ENCODE measurements around the gene SIRT3. TPM values are rescaled to one million over a fixed set of nuclear protein-coding genes. Genes with fewer than 3 reads are reported as not detected.

Gene SIRT3
- total RNA-seq, 1 experiment from 2014 or later: 13.8 TPM

GRCh38 chr11:217704-218103 lies 18.4 kb downstream of the SIRT3 start:
- H3K36me3 ChIP-seq (ENCODE audit: low read depth, low read length): peaks cover 14% of the 10 kb centered on the region
- CTCF ChIA-PET: no interaction called here
- intact Hi-C loops (cut with micrococcal nuclease): no loop called here

DNA sequence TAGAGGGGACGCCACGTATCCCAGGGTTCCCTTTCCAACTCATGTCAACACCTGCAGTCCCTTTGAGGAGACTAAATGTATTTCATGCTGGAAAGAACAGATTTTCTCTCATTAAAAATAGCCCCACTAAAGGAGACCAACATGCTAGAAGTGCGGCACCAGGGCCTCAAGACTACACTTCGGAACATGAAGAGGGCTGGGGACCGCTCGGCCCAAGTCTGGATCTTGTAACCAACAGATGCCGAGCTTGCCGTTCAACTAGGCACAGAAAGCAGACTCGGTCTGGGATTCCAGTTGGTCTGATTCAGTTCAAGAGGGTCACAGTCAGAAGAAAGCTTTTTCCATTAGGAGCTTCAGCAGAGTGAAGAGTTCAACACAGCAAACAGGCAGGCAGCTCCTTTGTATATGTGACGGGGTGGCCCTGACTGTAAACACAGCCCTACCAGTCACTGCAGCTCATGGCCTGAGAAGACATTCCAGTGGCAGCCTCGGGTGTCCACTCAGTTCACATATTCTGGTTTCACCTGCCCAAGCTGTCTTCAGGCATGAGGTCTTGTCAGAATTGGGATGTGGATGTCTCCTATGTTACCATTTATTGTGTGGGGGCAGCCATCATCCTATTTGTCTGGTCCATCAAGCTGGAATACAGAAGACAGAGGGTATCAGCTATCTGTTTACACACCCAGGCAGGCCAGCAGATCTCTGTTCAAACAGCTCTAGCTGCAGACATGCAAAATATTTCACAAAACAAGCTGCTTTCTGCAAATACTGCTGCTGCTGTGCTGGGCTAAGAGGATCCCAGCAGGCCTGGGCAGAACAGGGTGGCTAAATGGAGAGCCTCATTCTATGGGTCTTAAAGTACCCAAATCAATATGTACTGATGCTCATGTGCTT lies 19.8 kb downstream of the SIRT3 start:
- CTCF ChIA-PET: interaction anchor here (0.6 kb wide), 1 partner anchor 9 kb away, joined by 3 read pairs; the partner anchor contains the start of genes BET1L and RIC8A
- 0 out of 2 replicates have a peak, but pooled peaks have one; percentile 10 for ATAC-seq
- Histone ChIP-seq H3K9ac (ENCODE audit: low read length) (no peak overlapping the region), H3K4me1 (ENCODE audit: insufficient read depth, low read length) (no peaks in the 10 kb centered on the region), H4K20me1 (ENCODE audit: low read length) (no peaks in the 10 kb centered on the region), H2AFZ (ENCODE audit: low read length) (no peak overlapping the region), H3K4me3 (ENCODE audit: low read length) (no peak overlapping the region), H3K9me3 (ENCODE audit: low read length) (no peaks in the 10 kb centered on the region), H3K36me3 (ENCODE audit: low read depth, low read length) (peaks cover 28% of the 10 kb centered on the region), H3K4me2 (ENCODE audit: low read length) (no peak overlapping the region), H3K9me2 (replicated peaks; ENCODE audit: low read length) (no peaks in the 10 kb centered on the region), H3K79me2 (ENCODE audit: low read length) (peaks cover 2% of the 10 kb centered on the region), H3K27me3 (ENCODE audit: low read length) (no peaks in the 10 kb centered on the region), H3K27ac (ENCODE audit: low read length) (no peak overlapping the region), H3F3A (ENCODE audit: low read length, unreplicated experiment) (no peaks in the 10 kb centered on the region)
- POLR2A ChIA-PET (ENCODE audit: unreplicated experiment): interaction anchor here (0.6 kb wide), 2 partner anchors 9 to 67 kb away, joined by 4 to 9 read pairs; partner anchors contain the start of genes BET1L and RIC8A
- no TSS peak for BruUV-seq (replicated peaks)
- no peak for DNase-seq
- intact Hi-C loops (cut with micrococcal nuclease): no loop called here
- TF ChIP-seq EZH2 (IDR thresholded peaks at IDR 0.05; ENCODE audit: low read length, unreplicated experiment): no peak
- TF ChIP-seq, protein P1, sequence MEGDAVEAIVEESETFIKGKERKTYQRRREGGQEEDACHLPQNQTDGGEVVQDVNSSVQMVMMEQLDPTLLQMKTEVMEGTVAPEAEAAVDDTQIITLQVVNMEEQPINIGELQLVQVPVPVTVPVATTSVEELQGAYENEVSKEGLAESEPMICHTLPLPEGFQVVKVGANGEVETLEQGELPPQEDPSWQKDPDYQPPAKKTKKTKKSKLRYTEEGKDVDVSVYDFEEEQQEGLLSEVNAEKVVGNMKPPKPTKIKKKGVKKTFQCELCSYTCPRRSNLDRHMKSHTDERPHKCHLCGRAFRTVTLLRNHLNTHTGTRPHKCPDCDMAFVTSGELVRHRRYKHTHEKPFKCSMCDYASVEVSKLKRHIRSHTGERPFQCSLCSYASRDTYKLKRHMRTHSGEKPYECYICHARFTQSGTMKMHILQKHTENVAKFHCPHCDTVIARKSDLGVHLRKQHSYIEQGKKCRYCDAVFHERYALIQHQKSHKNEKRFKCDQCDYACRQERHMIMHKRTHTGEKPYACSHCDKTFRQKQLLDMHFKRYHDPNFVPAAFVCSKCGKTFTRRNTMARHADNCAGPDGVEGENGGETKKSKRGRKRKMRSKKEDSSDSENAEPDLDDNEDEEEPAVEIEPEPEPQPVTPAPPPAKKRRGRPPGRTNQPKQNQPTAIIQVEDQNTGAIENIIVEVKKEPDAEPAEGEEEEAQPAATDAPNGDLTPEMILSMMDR (conservative IDR thresholded peaks at IDR 0.05; ENCODE audit: low read depth, low read length): no peak
- no peak for TF ChIP-seq EZH2phosphoT487 (IDR thresholded peaks at IDR 0.05; ENCODE audit: borderline replicate concordance, low read length)

More at GRCh38 chr11:217704-218103, 18.4 kb downstream of the SIRT3 start:
- H3K4me1 ChIP-seq (ENCODE audit: insufficient read depth, low read length): no peaks in the 10 kb centered on the region
- no TSS peak for BruUV-seq (replicated peaks)
- H3K9me3 ChIP-seq (ENCODE audit: low read length): no peaks in the 10 kb centered on the region
- POLR2A ChIA-PET (ENCODE audit: unreplicated experiment): no interaction called here
- H3K27ac ChIP-seq (ENCODE audit: low read length): no peak overlapping the region
- H3K4me3 ChIP-seq (ENCODE audit: low read length): no peak overlapping the region
- no peaks in the 10 kb centered on the region for H3F3A ChIP-seq (ENCODE audit: low read length, unreplicated experiment)
- H3K27me3 ChIP-seq (ENCODE audit: low read length): no peaks in the 10 kb centered on the region
- H3K9ac ChIP-seq (ENCODE audit: low read length): no peak overlapping the region
- no peaks in the 10 kb centered on the region for H3K9me2 ChIP-seq (replicated peaks; ENCODE audit: low read length)
- ATAC-seq: no peak
- DNase-seq: no peak
- TF ChIP-seq EZH2 (IDR thresholded peaks at IDR 0.05; ENCODE audit: low read length, unreplicated experiment) (no peak), EZH2phosphoT487 (IDR thresholded peaks at IDR 0.05; ENCODE audit: borderline replicate concordance, low read length) (no peak)
- TF ChIP-seq, protein P1 (conservative IDR thresholded peaks at IDR 0.05; ENCODE audit: low read depth, low read length): no peak
- no peaks in the 10 kb centered on the region for H4K20me1 ChIP-seq (ENCODE audit: low read length)
- no peak overlapping the region for H3K4me2 ChIP-seq (ENCODE audit: low read length)
- H2AFZ ChIP-seq (ENCODE audit: low read length): no peak overlapping the region
- no peaks in the 10 kb centered on the region for H3K79me2 ChIP-seq (ENCODE audit: low read length)

All from PC-3 (cell line).